GM23338 (cell line): ENCODE data around the gene TENM4. TPM values are rescaled to one million over a fixed set of nuclear protein-coding genes. Genes with fewer than 3 reads are reported as not detected.

ENCODE experiments used
- ATAC-seq: fragments of 200-7000 bp; cut with Tn5 transposase; 3 replicates; pipeline ENCODE4 v1.9.1; 2020
- DNase-seq: peaks from one replicate; pipeline ENCODE4 v3.0.0-alpha.2; 2015; ENCODE audit warnings: low spot score
- H2AFZ ChIP-seq: fragments of 200-600 bp; sonication (generic); 2 replicates; pipeline ENCODE4 v1.8.0; 2016; ENCODE audit warnings: antibody characterized with exemption, mild to moderate bottlenecking, moderate library complexity
- H3F3A ChIP-seq: fragments of 200-600 bp; sonication (generic); replicated peaks from 2 replicates; pipeline ENCODE4 v1.8.0; 2017; ENCODE audit warnings: antibody characterized with exemption, mixed run types, low read depth
- H3K27ac ChIP-seq: fragments of 200-600 bp; sonication (generic); 2 replicates; pipeline ENCODE4 v1.6.1; 2016; ENCODE audit warnings: low read depth
- H3K27me3 ChIP-seq: fragments of 200-600 bp; sonication (generic); 2 replicates; pipeline ENCODE4 v1.8.0; 2016; ENCODE audit warnings: mild to moderate bottlenecking, mixed run types, moderate library complexity; ENCODE audit not compliant: insufficient read depth
- H3K36me3 ChIP-seq: fragments of 200-600 bp; sonication (generic); 2 replicates; pipeline ENCODE4 v1.8.0; 2016; ENCODE audit warnings: mild to moderate bottlenecking; ENCODE audit not compliant: insufficient read depth
- H3K4me1 ChIP-seq: fragments of 200-600 bp; sonication (generic); 2 replicates; pipeline ENCODE4 v1.8.0; 2016; ENCODE audit warnings: mild to moderate bottlenecking, moderate library complexity; ENCODE audit not compliant: insufficient read depth
- H3K4me2 ChIP-seq: fragments of 200-600 bp; sonication (generic); 2 replicates; pipeline ENCODE4 v1.7.1; 2017; ENCODE audit warnings: mixed run types
- H3K4me3 ChIP-seq: fragments of 200-600 bp; sonication (generic); 2 replicates; pipeline ENCODE4 v1.6.1; 2016; ENCODE audit warnings: mixed run types
- H3K79me2 ChIP-seq: fragments of 200-600 bp; sonication (generic); replicated peaks from 2 replicates; pipeline ENCODE4 v1.8.0; 2017; ENCODE audit warnings: mild to moderate bottlenecking; ENCODE audit not compliant: insufficient read depth
- H3K9me2 ChIP-seq: fragments of 200-600 bp; sonication (generic); 2 replicates; pipeline ENCODE4 v1.8.0; 2017; ENCODE audit not compliant: insufficient read depth
- H4K20me1 ChIP-seq: fragments of 200-600 bp; sonication (generic); replicated peaks from 2 replicates; pipeline ENCODE4 v1.8.0; 2017; ENCODE audit warnings: mild to moderate bottlenecking; ENCODE audit not compliant: insufficient read depth
- H3K27ac Mint-ChIP-seq: 2 replicates; pipeline ENCODE4 v1.8.0; 2020; ENCODE audit warnings: inconsistent platforms, mild to moderate bottlenecking, moderate library complexity, mixed read lengths
- H3K27me3 Mint-ChIP-seq: 3 replicates; pipeline ENCODE4 v1.8.0; 2022; ENCODE audit warnings: low read depth, mild to moderate bottlenecking, moderate library complexity, mixed read lengths, inconsistent platforms; ENCODE audit not compliant: insufficient read depth, poor library complexity
- H3K36me3 Mint-ChIP-seq: 3 replicates; pipeline ENCODE4 v1.8.0; 2021; ENCODE audit warnings: low read depth, mild to moderate bottlenecking, inconsistent platforms, moderate library complexity, mixed read lengths
- H3K4me1 Mint-ChIP-seq: 3 replicates; pipeline ENCODE4 v1.8.0; 2020; ENCODE audit warnings: mild to moderate bottlenecking, inconsistent platforms, mixed read lengths
- H3K4me3 Mint-ChIP-seq: 3 replicates; pipeline ENCODE4 v1.8.0; 2021; ENCODE audit warnings: moderate library complexity, mild to moderate bottlenecking, inconsistent platforms, mixed read lengths
- H3K9me3 Mint-ChIP-seq: 3 replicates; pipeline ENCODE4 v1.8.0; 2020; ENCODE audit warnings: moderate library complexity, mild to moderate bottlenecking, inconsistent platforms, mixed read lengths
- CREB1 ChIP-seq: fragments of 250-450 bp; sonication (Bioruptor Pico); IDR thresholded peaks from 2 replicates; pipeline ENCODE4 v1.5.0; 2020; ENCODE audit warnings: low read depth, mild to moderate bottlenecking, moderate library complexity
- EZH2 ChIP-seq: fragments of 200-600 bp; sonication (generic); IDR thresholded peaks from one replicate; pipeline ENCODE4 v1.8.0; 2017; ENCODE audit warnings: antibody characterized with exemption, mild to moderate bottlenecking, low read depth; ENCODE audit not compliant: unreplicated experiment
- EZH2phosphoT487 ChIP-seq: fragments of 200-600 bp; sonication (generic); IDR thresholded peaks from one replicate; pipeline ENCODE4 v1.8.1; 2018; ENCODE audit warnings: antibody characterized with exemption; ENCODE audit not compliant: unreplicated experiment
- JUNB ChIP-seq: IDR thresholded peaks from one replicate; pipeline ENCODE4 v1.6.1; 2016; ENCODE audit warnings: antibody characterized with exemption; ENCODE audit not compliant: unreplicated experiment
- NANOG ChIP-seq: IDR thresholded peaks from 2 replicates; pipeline ENCODE4 v1.6.1; 2016; ENCODE audit warnings: antibody characterized with exemption, borderline replicate concordance
- POLR2AphosphoS5 ChIP-seq: IDR thresholded peaks from 2 replicates; pipeline ENCODE4 v1.6.1; 2016; ENCODE audit warnings: antibody characterized with exemption, low read depth
- STAT1 ChIP-seq: IDR thresholded peaks from one replicate; pipeline ENCODE4 v1.6.1; 2016; ENCODE audit warnings: antibody characterized with exemption; ENCODE audit not compliant: unreplicated experiment
- ZNF331 ChIP-seq: fragments of 250-450 bp; sonication (Bioruptor Pico); IDR thresholded peaks from 2 replicates; pipeline ENCODE4 v1.5.0; 2020; ENCODE audit warnings: low read depth, mild to moderate bottlenecking, moderate library complexity
- polyA plus RNA-seq: library from polyadenylated mRNA; unstranded; fragments of >200 nt; fragmentation: Nextera tagmentation; extraction: Ambion mirVana; gene quantifications from 2 replicates; pipeline ENCODE4 v1.2.1, GENCODE V29; 2016
- total RNA-seq: library from RNA; depleted of rRNA; stranded (reverse); fragments of >200 nt; shearing (Covaris generic); gene quantifications from 2 replicates; pipeline ENCODE4 v1.2.3, GENCODE V29; 2014
- TF ChIP-seq, protein P1 (sequence below), 2 experiments: fragments of 200-600 bp in 1 of 2; sonication (generic) in 1 of 2; conservative IDR thresholded peaks; 2 replicates each; pipeline versions ENCODE4 v1.5.1 to v1.6.1; 2016 to 2017; ENCODE audit warnings: antibody characterized with exemption in 2 of 2, low read depth in 2 of 2, mild to moderate bottlenecking in 2 of 2, moderate library complexity in 1 of 2
- TF ChIP-seq, protein P2 (sequence below): IDR thresholded peaks from 2 replicates; pipeline ENCODE4 v1.6.1; 2016; ENCODE audit warnings: antibody characterized with exemption
- TF ChIP-seq, protein P3 (sequence below): IDR thresholded peaks from one replicate; pipeline ENCODE4 v1.6.1; 2018; ENCODE audit warnings: antibody characterized with exemption; ENCODE audit not compliant: unreplicated experiment

TENM4 gene
- total and polyA plus RNA-seq, 2 experiments from 2014 or later: 7.3 TPM

DNA sequence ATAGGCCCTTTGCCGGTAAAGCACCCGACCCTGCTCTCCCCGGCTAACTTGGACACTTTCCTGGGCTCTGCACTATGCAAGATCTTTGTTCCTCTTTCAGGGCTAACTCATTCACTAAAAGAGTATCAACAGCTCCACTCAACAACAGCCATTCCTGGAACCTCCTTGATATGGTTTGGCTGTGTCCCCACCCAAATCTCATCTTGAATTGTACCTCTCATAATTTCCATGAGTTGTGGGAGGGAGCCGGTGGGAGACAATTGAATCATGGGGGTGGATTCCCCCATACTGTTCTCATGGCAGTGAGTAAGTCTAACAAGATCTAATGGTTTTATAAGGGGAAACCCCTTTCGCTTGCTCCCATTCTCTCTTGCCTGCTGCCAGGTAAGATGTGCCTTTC, 330.0 kb downstream of the TENM4 start:
- H3K4me2 ChIP-seq: no peak overlapping the region
- H3K27ac ChIP-seq: no peak overlapping the region
- H4K20me1 ChIP-seq: no peaks in the 10 kb centered on the region; the same call in 1 of the 2 replicates
- ATAC-seq: no peak
- Mint-ChIP-seq H3K36me3 (no peaks in the 10 kb centered on the region), H3K4me1 (peaks cover 6% of the 10 kb centered on the region), H3K4me3 (no peak overlapping the region), H3K9me3 (no peaks in the 10 kb centered on the region; the same call in 1 of the 3 replicates), H3K27me3 (peaks cover 4% of the 10 kb centered on the region), H3K27ac (no peak overlapping the region)
- no peak for DNase-seq
- no peaks in the 10 kb centered on the region for H3K79me2 ChIP-seq
- H3K4me1 ChIP-seq: no peaks in the 10 kb centered on the region
- H3K36me3 ChIP-seq: no peaks in the 10 kb centered on the region
- H2AFZ ChIP-seq: no peak overlapping the region
- H3F3A ChIP-seq: no peaks in the 10 kb centered on the region
- H3K4me3 ChIP-seq: no peak overlapping the region
- 0 out of 2 replicates have a peak, but pooled peaks cover 3% of the 10 kb centered on the region for H3K9me2 ChIP-seq
- no peaks in the 10 kb centered on the region for H3K27me3 ChIP-seq
- TF ChIP-seq NANOG: no peak
- no peak for TF ChIP-seq ZNF331 (CRISPR knock-in tag)
- no peak for TF ChIP-seq EZH2
- no peak for TF ChIP-seq STAT1
- TF ChIP-seq, protein P1, sequence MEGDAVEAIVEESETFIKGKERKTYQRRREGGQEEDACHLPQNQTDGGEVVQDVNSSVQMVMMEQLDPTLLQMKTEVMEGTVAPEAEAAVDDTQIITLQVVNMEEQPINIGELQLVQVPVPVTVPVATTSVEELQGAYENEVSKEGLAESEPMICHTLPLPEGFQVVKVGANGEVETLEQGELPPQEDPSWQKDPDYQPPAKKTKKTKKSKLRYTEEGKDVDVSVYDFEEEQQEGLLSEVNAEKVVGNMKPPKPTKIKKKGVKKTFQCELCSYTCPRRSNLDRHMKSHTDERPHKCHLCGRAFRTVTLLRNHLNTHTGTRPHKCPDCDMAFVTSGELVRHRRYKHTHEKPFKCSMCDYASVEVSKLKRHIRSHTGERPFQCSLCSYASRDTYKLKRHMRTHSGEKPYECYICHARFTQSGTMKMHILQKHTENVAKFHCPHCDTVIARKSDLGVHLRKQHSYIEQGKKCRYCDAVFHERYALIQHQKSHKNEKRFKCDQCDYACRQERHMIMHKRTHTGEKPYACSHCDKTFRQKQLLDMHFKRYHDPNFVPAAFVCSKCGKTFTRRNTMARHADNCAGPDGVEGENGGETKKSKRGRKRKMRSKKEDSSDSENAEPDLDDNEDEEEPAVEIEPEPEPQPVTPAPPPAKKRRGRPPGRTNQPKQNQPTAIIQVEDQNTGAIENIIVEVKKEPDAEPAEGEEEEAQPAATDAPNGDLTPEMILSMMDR (conservative IDR thresholded peaks at IDR 0.05; ENCODE audit: low read depth in 2 of 2): no peak
- TF ChIP-seq JUNB: no peak
- TF ChIP-seq, protein P2, sequence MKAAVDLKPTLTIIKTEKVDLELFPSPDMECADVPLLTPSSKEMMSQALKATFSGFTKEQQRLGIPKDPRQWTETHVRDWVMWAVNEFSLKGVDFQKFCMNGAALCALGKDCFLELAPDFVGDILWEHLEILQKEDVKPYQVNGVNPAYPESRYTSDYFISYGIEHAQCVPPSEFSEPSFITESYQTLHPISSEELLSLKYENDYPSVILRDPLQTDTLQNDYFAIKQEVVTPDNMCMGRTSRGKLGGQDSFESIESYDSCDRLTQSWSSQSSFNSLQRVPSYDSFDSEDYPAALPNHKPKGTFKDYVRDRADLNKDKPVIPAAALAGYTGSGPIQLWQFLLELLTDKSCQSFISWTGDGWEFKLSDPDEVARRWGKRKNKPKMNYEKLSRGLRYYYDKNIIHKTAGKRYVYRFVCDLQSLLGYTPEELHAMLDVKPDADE: no peak
- TF ChIP-seq EZH2phosphoT487: no peak
- no peak for TF ChIP-seq POLR2AphosphoS5
- TF ChIP-seq, protein P3, sequence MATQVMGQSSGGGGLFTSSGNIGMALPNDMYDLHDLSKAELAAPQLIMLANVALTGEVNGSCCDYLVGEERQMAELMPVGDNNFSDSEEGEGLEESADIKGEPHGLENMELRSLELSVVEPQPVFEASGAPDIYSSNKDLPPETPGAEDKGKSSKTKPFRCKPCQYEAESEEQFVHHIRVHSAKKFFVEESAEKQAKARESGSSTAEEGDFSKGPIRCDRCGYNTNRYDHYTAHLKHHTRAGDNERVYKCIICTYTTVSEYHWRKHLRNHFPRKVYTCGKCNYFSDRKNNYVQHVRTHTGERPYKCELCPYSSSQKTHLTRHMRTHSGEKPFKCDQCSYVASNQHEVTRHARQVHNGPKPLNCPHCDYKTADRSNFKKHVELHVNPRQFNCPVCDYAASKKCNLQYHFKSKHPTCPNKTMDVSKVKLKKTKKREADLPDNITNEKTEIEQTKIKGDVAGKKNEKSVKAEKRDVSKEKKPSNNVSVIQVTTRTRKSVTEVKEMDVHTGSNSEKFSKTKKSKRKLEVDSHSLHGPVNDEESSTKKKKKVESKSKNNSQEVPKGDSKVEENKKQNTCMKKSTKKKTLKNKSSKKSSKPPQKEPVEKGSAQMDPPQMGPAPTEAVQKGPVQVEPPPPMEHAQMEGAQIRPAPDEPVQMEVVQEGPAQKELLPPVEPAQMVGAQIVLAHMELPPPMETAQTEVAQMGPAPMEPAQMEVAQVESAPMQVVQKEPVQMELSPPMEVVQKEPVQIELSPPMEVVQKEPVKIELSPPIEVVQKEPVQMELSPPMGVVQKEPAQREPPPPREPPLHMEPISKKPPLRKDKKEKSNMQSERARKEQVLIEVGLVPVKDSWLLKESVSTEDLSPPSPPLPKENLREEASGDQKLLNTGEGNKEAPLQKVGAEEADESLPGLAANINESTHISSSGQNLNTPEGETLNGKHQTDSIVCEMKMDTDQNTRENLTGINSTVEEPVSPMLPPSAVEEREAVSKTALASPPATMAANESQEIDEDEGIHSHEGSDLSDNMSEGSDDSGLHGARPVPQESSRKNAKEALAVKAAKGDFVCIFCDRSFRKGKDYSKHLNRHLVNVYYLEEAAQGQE: no peak

DNA sequence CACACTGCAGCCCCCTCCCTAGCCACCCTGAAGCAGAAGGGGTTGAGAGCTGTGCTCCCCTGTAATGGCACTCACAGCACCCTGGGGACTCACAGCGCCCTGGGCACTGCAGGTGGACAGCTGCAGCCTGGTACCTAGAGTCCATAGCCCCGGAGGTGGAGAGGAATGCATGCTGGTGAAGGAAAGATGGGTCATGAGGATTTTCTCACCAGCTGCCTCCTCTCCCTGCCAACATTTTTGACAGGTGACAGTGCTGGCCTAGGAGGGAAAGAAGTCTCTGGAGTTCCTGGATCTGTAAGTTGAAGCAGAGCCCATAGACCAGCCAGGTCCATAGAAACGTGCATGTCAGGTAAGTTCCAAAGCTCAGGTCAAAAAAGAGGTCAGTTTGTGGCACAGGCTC, 330.5 kb downstream of the TENM4 start:
- 0 out of 2 replicates have a peak, but pooled peaks cover 3% of the 10 kb centered on the region for H3K9me2 ChIP-seq
- no peak overlapping the region for H3K4me3 ChIP-seq
- H3F3A ChIP-seq: no peaks in the 10 kb centered on the region
- Mint-ChIP-seq H3K27ac (no peak overlapping the region), H3K4me3 (no peak overlapping the region), H3K4me1 (peaks cover 6% of the 10 kb centered on the region), H3K36me3 (no peaks in the 10 kb centered on the region), H3K27me3 (peaks cover 4% of the 10 kb centered on the region), H3K9me3 (no peaks in the 10 kb centered on the region; the same call in 1 of the 3 replicates)
- no peak for ATAC-seq
- H4K20me1 ChIP-seq: no peaks in the 10 kb centered on the region; the same call in 1 of the 2 replicates
- no peaks in the 10 kb centered on the region for H3K36me3 ChIP-seq
- H3K27ac ChIP-seq: no peak overlapping the region
- DNase-seq: no peak
- H3K79me2 ChIP-seq: no peaks in the 10 kb centered on the region
- H3K4me2 ChIP-seq: no peak overlapping the region
- no peaks in the 10 kb centered on the region for H3K4me1 ChIP-seq
- no peaks in the 10 kb centered on the region for H3K27me3 ChIP-seq
- no peak overlapping the region for H2AFZ ChIP-seq
- TF ChIP-seq CREB1 (no peak), STAT1 (no peak), JUNB (no peak), EZH2phosphoT487 (no peak)
